ENCODE results near the gene SLX4.

DNA sequence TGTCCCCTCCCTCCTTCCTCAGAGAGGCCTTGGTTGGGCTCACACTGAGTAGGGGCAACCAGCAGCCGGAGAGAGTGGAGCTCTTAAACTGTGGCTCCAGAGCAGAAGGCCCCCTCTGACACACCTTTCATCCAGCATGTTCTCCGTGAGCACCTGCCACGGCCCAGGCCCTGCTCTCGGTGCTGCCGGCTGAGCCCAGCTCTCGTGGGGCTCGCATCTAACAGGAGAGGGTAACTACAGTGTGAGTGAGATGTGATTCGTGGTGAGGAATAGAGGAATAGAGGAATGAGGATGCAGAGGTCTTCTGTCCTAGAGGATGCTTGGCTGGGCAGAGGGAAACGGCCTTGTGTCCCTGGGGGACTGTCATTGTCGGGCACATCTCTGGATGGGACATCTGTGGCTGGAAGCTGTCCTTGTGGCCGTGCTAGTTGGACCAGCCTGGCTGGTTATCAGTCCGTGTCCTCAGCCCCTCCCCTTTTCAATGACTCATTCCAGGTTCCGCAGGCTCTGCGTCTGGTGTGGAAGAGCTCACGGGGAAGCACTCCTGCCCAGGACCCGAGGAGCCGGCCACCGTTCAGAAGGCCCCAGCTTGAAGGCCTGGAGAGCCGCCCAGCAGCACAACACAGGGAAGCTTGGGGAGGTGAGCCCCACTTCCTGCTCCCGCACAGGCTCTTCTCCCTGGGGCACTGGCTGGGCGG lies 31.1 kb upstream of the SLX4 start:
- TF ChIP-seq CTCF (IDR thresholded peaks at IDR 0.05) (no peak), EZH2 (IDR thresholded peaks at IDR 0.05; ENCODE audit: borderline replicate concordance, insufficient read depth, low read depth, low read length, poor library complexity, severe bottlenecking) (no peak)
